Loucy (cell line): Measurements from ENCODE around the gene NOC4L.

Experiments
- H2AFZ ChIP-seq: fragments of 200-600 bp; sonication (generic); 2 replicates; pipeline ENCODE4 v1.6.0; 2016; ENCODE audit warnings: antibody characterized with exemption, mild to moderate bottlenecking, low read length, moderate library complexity
- H3F3A ChIP-seq: fragments of 200-600 bp; 2 replicates; pipeline ENCODE4 v1.6.0; 2016; ENCODE audit warnings: antibody characterized with exemption, low read depth, mild to moderate bottlenecking
- H3K27me3 ChIP-seq: fragments of 200-600 bp; sonication (generic); 2 replicates; pipeline ENCODE4 v1.6.1; 2014; ENCODE audit warnings: low read length, mild to moderate bottlenecking; ENCODE audit not compliant: insufficient read depth, poor library complexity, severe bottlenecking
- H3K36me3 ChIP-seq: fragments of 200-600 bp; sonication (generic); 2 replicates; pipeline ENCODE4 v1.6.1; 2016; ENCODE audit warnings: low read length; ENCODE audit not compliant: insufficient read depth
- H3K4me1 ChIP-seq: fragments of 200-600 bp; sonication (generic); 2 replicates; pipeline ENCODE4 v1.5.1; 2014; ENCODE audit warnings: low read length, mild to moderate bottlenecking; ENCODE audit not compliant: insufficient read depth, poor library complexity, severe bottlenecking
- H3K4me2 ChIP-seq: fragments of 200-600 bp; sonication (generic); 2 replicates; pipeline ENCODE4 v1.6.0; 2014; ENCODE audit warnings: antibody characterized with exemption, low read length, low read depth, mild to moderate bottlenecking; ENCODE audit not compliant: poor library complexity, severe bottlenecking
- H3K4me3 ChIP-seq: fragments of 200-600 bp; sonication (generic); 2 replicates; pipeline ENCODE4 v1.5.1; 2014; ENCODE audit warnings: low read length, mild to moderate bottlenecking, mixed read lengths; ENCODE audit not compliant: poor library complexity, severe bottlenecking
- H3K79me2 ChIP-seq: fragments of 200-600 bp; sonication (generic); 2 replicates; pipeline ENCODE4 v1.6.1; 2014; ENCODE audit warnings: low read length; ENCODE audit not compliant: insufficient read depth
- H3K9ac ChIP-seq: fragments of 200-600 bp; sonication (generic); 2 replicates; pipeline ENCODE4 v1.6.0; 2014; ENCODE audit warnings: mild to moderate bottlenecking, low read depth, low read length, moderate library complexity; ENCODE audit not compliant: poor library complexity, severe bottlenecking
- H3K9me2 ChIP-seq: fragments of 200-600 bp; sonication (generic); replicated peaks from 2 replicates; pipeline ENCODE4 v1.6.1; 2016; ENCODE audit warnings: low read depth, low read length, mixed read lengths
- H3K9me3 ChIP-seq: fragments of 200-600 bp; sonication (generic); 2 replicates; pipeline ENCODE4 v1.6.1; 2014; ENCODE audit warnings: mild to moderate bottlenecking, antibody characterized with exemption, low read length, low read depth; ENCODE audit not compliant: insufficient read depth
- H4K20me1 ChIP-seq: fragments of 200-600 bp; sonication (generic); 2 replicates; pipeline ENCODE4 v1.6.0; 2014; ENCODE audit warnings: antibody characterized with exemption, low read length, mild to moderate bottlenecking; ENCODE audit not compliant: insufficient read depth, poor library complexity, severe bottlenecking
- EZH2phosphoT487 ChIP-seq: fragments of 200-600 bp; IDR thresholded peaks from 2 replicates; pipeline ENCODE4 v1.6.1; 2018; ENCODE audit warnings: antibody characterized with exemption, mild to moderate bottlenecking, moderate library complexity, borderline replicate concordance
- TF ChIP-seq, protein P1 (sequence below): fragments of 200-600 bp; sonication (generic); conservative IDR thresholded peaks from 2 replicates; pipeline ENCODE4 v1.5.1; 2014; ENCODE audit warnings: mild to moderate bottlenecking, antibody characterized with exemption, low read length

NOC4L gene

DNA sequence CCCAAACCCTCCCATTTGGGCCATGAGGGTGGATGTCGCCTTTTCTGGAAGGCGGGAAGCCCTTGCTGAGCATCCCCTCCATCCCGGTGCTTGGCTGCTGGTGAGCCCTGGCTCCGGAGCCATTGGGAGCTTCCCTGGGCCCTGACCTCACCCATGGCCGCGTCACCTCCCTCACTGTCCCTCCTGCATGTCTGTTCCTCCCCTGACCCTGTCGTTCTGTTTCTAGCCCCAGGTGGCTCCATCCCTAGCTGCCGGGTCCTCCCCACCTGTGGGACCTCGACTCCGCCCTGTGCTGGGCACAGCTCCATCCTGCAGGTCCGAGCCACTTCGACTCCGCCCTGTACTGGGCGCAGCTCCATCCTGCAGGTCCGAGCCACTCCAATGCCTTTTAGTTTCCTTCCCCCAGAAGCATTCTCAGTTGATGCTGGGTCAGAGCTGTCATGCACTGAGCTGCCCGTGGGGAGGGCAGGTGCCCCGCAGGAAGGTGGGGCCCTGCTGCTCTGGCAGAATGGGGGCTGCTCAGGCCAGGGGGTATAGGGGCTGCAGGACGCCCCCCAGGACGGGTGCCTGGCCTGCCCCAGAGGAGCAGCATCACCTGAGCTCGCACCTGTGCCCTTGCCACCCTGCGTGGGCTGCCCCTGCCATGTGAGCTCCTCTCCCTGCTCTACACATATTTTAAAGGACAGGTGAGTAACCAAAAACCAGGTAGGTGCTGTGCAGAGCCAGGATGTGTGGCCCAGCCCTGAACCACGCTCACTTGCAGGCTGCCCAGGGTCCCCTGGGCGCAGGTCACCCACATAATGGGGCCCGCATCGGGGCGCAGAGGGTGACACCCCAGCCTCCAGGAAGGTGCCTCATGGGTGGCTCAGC is 19.0 kb downstream of the NOC4L start:
- Histone ChIP-seq H3K27me3 (no peaks in the 10 kb centered on the region), H2AFZ (peak overlapping the region; percentile 73; the same call in 1 of the 2 replicates), H3K4me2 (peak overlapping the region; percentile 70), H3K36me3 (no peaks in the 10 kb centered on the region), H4K20me1 (no peaks in the 10 kb centered on the region), H3K79me2 (no peaks in the 10 kb centered on the region), H3K9ac (peak overlapping the region; percentile 57), H3K9me2 (no peaks in the 10 kb centered on the region), H3K4me1 (peaks cover 32% of the 10 kb centered on the region), H3K4me3 (peak overlapping the region; percentile 64), H3F3A (no peaks in the 10 kb centered on the region), H3K9me3 (no peaks in the 10 kb centered on the region)
- TF ChIP-seq EZH2phosphoT487, result no peak
- TF ChIP-seq, protein P1, sequence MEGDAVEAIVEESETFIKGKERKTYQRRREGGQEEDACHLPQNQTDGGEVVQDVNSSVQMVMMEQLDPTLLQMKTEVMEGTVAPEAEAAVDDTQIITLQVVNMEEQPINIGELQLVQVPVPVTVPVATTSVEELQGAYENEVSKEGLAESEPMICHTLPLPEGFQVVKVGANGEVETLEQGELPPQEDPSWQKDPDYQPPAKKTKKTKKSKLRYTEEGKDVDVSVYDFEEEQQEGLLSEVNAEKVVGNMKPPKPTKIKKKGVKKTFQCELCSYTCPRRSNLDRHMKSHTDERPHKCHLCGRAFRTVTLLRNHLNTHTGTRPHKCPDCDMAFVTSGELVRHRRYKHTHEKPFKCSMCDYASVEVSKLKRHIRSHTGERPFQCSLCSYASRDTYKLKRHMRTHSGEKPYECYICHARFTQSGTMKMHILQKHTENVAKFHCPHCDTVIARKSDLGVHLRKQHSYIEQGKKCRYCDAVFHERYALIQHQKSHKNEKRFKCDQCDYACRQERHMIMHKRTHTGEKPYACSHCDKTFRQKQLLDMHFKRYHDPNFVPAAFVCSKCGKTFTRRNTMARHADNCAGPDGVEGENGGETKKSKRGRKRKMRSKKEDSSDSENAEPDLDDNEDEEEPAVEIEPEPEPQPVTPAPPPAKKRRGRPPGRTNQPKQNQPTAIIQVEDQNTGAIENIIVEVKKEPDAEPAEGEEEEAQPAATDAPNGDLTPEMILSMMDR, result no peak

DNA sequence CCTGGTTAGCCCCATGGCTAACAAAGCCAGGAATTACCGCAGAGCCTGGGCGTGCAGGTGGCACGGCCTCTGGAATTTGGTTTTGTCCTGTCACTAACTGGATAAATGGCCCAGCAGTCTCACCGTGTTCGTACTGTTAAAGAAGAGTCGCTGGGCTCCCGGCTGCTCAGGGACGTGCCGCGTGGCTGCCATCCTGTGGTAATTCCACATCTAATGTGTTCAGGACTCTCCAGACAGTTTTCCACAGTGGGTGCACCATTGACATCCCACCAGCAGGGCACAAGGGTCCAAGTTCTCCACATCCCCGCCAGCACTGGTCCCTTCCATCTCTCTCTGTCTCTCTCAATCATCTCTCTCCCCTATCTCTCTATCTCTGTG is 19.6 kb downstream of the NOC4L start:
- Histone ChIP-seq H3K4me3 (no peak overlapping the region), H3K4me1 (peaks cover 32% of the 10 kb centered on the region), H3K36me3 (no peaks in the 10 kb centered on the region), H3K9me3 (no peaks in the 10 kb centered on the region), H3K9me2 (no peaks in the 10 kb centered on the region), H3K9ac (no peak overlapping the region), H2AFZ (no peak overlapping the region), H4K20me1 (no peaks in the 10 kb centered on the region), H3F3A (no peaks in the 10 kb centered on the region), H3K4me2 (peak overlapping the region; percentile 70), H3K27me3 (no peaks in the 10 kb centered on the region), H3K79me2 (no peaks in the 10 kb centered on the region)
- TF ChIP-seq, protein P1, result peak; percentile 26
- TF ChIP-seq EZH2phosphoT487, result no peak

DNA sequence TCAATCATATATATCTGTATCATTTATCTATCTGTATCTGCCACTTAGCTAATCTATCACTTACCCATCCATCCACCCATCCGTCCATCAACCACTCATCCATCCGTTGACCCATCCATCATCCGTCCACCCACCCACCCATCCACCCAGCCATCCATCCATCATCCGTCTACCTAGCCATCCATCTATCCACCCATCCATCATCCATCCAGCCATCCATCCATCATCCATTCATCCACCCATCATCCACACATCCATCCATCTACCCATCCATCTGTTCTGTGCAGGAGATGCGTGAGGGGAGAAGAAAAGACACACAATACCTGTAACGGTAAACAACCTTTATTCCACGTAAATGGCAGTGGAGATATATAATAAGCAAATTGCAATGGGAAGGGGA is 20.2 kb downstream of the NOC4L start:
- TF ChIP-seq EZH2phosphoT487, result no peak
- TF ChIP-seq, protein P1, result no peak
- Histone ChIP-seq H3F3A (no peaks in the 10 kb centered on the region), H3K79me2 (no peaks in the 10 kb centered on the region), H3K9me3 (no peaks in the 10 kb centered on the region), H4K20me1 (no peaks in the 10 kb centered on the region), H3K4me1 (peaks cover 32% of the 10 kb centered on the region), H3K4me3 (no peak overlapping the region), H3K9ac (no peak overlapping the region), H3K4me2 (no peak overlapping the region), H2AFZ (no peak overlapping the region), H3K27me3 (no peaks in the 10 kb centered on the region), H3K36me3 (no peaks in the 10 kb centered on the region), H3K9me2 (no peaks in the 10 kb centered on the region)
